Activated CD4-positive, alpha-beta T cell treated with anti-CD3 and anti-CD28 coated beads for 36 hours (primary cell): ENCODE results near the gene GCH1. TPM values are rescaled to one million over a fixed set of nuclear protein-coding genes. Genes with fewer than 3 reads are reported as not detected.
"Not testable (repeated sequence)": the region's sequence is repeated elsewhere in the genome, so short reads cannot be mapped to it uniquely, and the experiment has no call there.

Experiments used
- ATAC-seq: fragments of 200-7000 bp; cut with Tn5 transposase; one replicate; pipeline ENCODE4 v1.10.0; 2021; ENCODE audit warnings: mild to moderate bottlenecking, moderate library complexity
- CTCF ChIA-PET: fragments of 350-600 bp; sonication (Branson Sonifier 250); formaldehyde crosslinking; loops from one replicate; lab custom pipeline; 2021; ENCODE audit warnings: antibody characterized with exemption; lab: Charles Lee
- POLR2A ChIA-PET: fragments of 350-600 bp; sonication (Branson Sonifier 250); formaldehyde crosslinking; loops from one replicate; lab custom pipeline; 2021; ENCODE audit warnings: antibody characterized with exemption, inconsistent platforms; lab: Charles Lee
- DNase-seq: peaks from one replicate; pipeline ENCODE4 v3.0.0-alpha.2; 2020
- H3K27ac Mint-ChIP-seq: one replicate; pipeline ENCODE4 v1.8.0; 2021; ENCODE audit warnings: mixed read lengths
- H3K27me3 Mint-ChIP-seq: one replicate; pipeline ENCODE4 v1.8.0; 2021; ENCODE audit warnings: mixed read lengths
- H3K36me3 Mint-ChIP-seq: one replicate; pipeline ENCODE4 v1.8.0; 2021; ENCODE audit warnings: low read depth, mixed read lengths
- H3K4me1 Mint-ChIP-seq: one replicate; pipeline ENCODE4 v1.8.0; 2021; ENCODE audit warnings: mixed read lengths
- H3K4me3 Mint-ChIP-seq: one replicate; pipeline ENCODE4 v1.8.0; 2021; ENCODE audit warnings: mild to moderate bottlenecking, moderate library complexity, mixed read lengths
- H3K9me3 Mint-ChIP-seq: one replicate; pipeline ENCODE4 v1.8.0; 2021; ENCODE audit warnings: low read depth, mixed read lengths
- intact Hi-C, 2 experiments: fragments of 100-400 bp; cut with DNase I in 1 of 2; cut with micrococcal nuclease in 1 of 2; formaldehyde crosslinking; loops; one replicate each; pipeline versions ENCODE4 v1.14.2 to v1.15.1; 2022 to 2024; cut with DNase I, micrococcal nuclease
- total RNA-seq, 2 experiments: library from RNA; stranded (reverse); gene quantifications; one replicate each; pipeline ENCODE4 v1.2.3, GENCODE V29; 2021

The GCH1 gene
- total RNA-seq, 2 experiments from 2014 or later = 28.1 to 36.4 TPM

- no peaks in the 10 kb centered on the region for H3K36me3 Mint-ChIP-seq
- ChIA-PET CTCF (no interaction called here), POLR2A (no interaction called here)
- DNase-seq (no peak), ATAC-seq (no peak)
- H3K27me3 Mint-ChIP-seq = no peaks in the 10 kb centered on the region
- H3K9me3 Mint-ChIP-seq = no peaks in the 10 kb centered on the region
- no peak overlapping the region for H3K27ac Mint-ChIP-seq
- H3K4me3 Mint-ChIP-seq = no peak overlapping the region
- peaks cover 3% of the 10 kb centered on the region for H3K4me1 Mint-ChIP-seq
- intact Hi-C loops = no loop called here
Observed at GRCh38 chr14:54931101-54931500, 28.5 kb upstream of the GCH1 start.

- no peaks in the 10 kb centered on the region for H3K36me3 Mint-ChIP-seq
- POLR2A ChIA-PET = no interaction called here
- no peaks in the 10 kb centered on the region for H3K9me3 Mint-ChIP-seq
- H3K4me1 Mint-ChIP-seq = peaks cover 3% of the 10 kb centered on the region
- DNase-seq = no peak
- no peak overlapping the region for H3K4me3 Mint-ChIP-seq
- no peaks in the 10 kb centered on the region for H3K27me3 Mint-ChIP-seq
- CTCF ChIA-PET = no interaction called here
- intact Hi-C loops = no loop called here
- no peak for ATAC-seq
- H3K27ac Mint-ChIP-seq = no peak overlapping the region
Observed at GRCh38 chr14:54929556-54929955, 26.9 kb upstream of the GCH1 start.

- Mint-ChIP-seq H3K4me1 (peaks cover 3% of the 10 kb centered on the region), H3K36me3 (no peaks in the 10 kb centered on the region), H3K9me3 (no peaks in the 10 kb centered on the region), H3K4me3 (no peak overlapping the region), H3K27me3 (no peaks in the 10 kb centered on the region), H3K27ac (no peak overlapping the region)
- ChIA-PET CTCF (no interaction called here), POLR2A (no interaction called here)
- DNase-seq (no peak), ATAC-seq (no peak)
- intact Hi-C loops = no loop called here
Observed at GRCh38 chr14:54928216-54928615, 25.6 kb upstream of the GCH1 start.

- Mint-ChIP-seq H3K4me1 (peaks cover 3% of the 10 kb centered on the region), H3K27ac (peak overlapping the region; percentile 42), H3K4me3 (no peak overlapping the region), H3K9me3 (no peaks in the 10 kb centered on the region), H3K36me3 (no peaks in the 10 kb centered on the region), H3K27me3 (no peaks in the 10 kb centered on the region)
- intact Hi-C loops = no loop called here
- DNase-seq (no peak), ATAC-seq (no peak)
- POLR2A ChIA-PET = no interaction called here
- CTCF ChIA-PET = interaction anchor here (1.3 kb wide), 1 partner anchor 9 kb away, joined by 6 read pairs; no protein-coding TSS in a partner anchor
Observed at GRCh38 chr14:54927551-54927950, 24.9 kb upstream of the GCH1 start.

- DNase-seq, POLR2A ChIA-PET, H3K9me3 Mint-ChIP-seq, ATAC-seq, H3K36me3 Mint-ChIP-seq, H3K4me3 Mint-ChIP-seq, H3K27ac Mint-ChIP-seq, H3K27me3 Mint-ChIP-seq, H3K4me1 Mint-ChIP-seq, intact Hi-C loops: not testable (repeated sequence)
- CTCF ChIA-PET = interaction anchor here (0.7 to 1.3 kb wide), 2 partner anchors 8 to 69 kb away, joined by 3 to 6 read pairs; no protein-coding TSS in a partner anchor
Observed at GRCh38 chr14:54926570-54926969, 23.9 kb upstream of the GCH1 start.

- no peak for DNase-seq
- ChIA-PET CTCF (interaction anchor here (1.1 kb wide), 1 partner anchor 424 kb away, joined by 3 read pairs; no protein-coding TSS in a partner anchor), POLR2A (no interaction called here)
- intact Hi-C loops = no loop called here
- Mint-ChIP-seq H3K36me3 (no peaks in the 10 kb centered on the region), H3K4me3 (no peak overlapping the region), H3K4me1 (no peaks in the 10 kb centered on the region), H3K27me3 (no peaks in the 10 kb centered on the region), H3K9me3 (no peaks in the 10 kb centered on the region), H3K27ac (no peak overlapping the region)
- no peak for ATAC-seq
Observed at GRCh38 chr14:54922598-54922997, 20.0 kb upstream of the GCH1 start.

GRCh38 chr14:54920052-54920451 is 17.4 kb upstream of the GCH1 start:
- intact Hi-C loops = no loop called here
- H3K4me3 Mint-ChIP-seq = no peak overlapping the region

GRCh38 chr14:54919330-54919729 is 16.7 kb upstream of the GCH1 start:
- Mint-ChIP-seq H3K36me3 (no peaks in the 10 kb centered on the region), H3K4me3 (no peak overlapping the region), H3K27ac (no peak overlapping the region), H3K27me3 (no peaks in the 10 kb centered on the region), H3K4me1 (no peaks in the 10 kb centered on the region), H3K9me3 (no peaks in the 10 kb centered on the region)
- DNase-seq (no peak), ATAC-seq (no peak)
- ChIA-PET CTCF (interaction anchor here (0.6 to 2.5 kb wide), 4 partner anchors 8 to 261 kb away, joined by 3 to 6 read pairs (median 4); partner anchors contain the start of gene GCH1), POLR2A (no interaction called here)
- intact Hi-C loops = no loop called here

More at GRCh38 chr14:54920052-54920451, 17.4 kb upstream of the GCH1 start:
- Mint-ChIP-seq H3K9me3 (no peaks in the 10 kb centered on the region), H3K27me3 (no peaks in the 10 kb centered on the region), H3K27ac (no peak overlapping the region), H3K36me3 (no peaks in the 10 kb centered on the region), H3K4me1 (no peaks in the 10 kb centered on the region)
- DNase-seq (no peak), ATAC-seq (no peak)
- CTCF ChIA-PET = interaction anchor here (0.5 to 2.5 kb wide), 3 partner anchors 7 to 261 kb away, joined by 3 to 6 read pairs (median 3); no protein-coding TSS in a partner anchor
- POLR2A ChIA-PET = no interaction called here

- DNase-seq (no peak), ATAC-seq (no peak)
- H3K4me1 Mint-ChIP-seq = no peaks in the 10 kb centered on the region
- intact Hi-C loops = no loop called here
- no peaks in the 10 kb centered on the region for H3K9me3 Mint-ChIP-seq
- ChIA-PET POLR2A (no interaction called here), CTCF (interaction anchor here (1.6 to 2.5 kb wide), 2 partner anchors 9 to 16 kb away, joined by 6 read pairs; partner anchors contain the start of gene GCH1)
- no peak overlapping the region for H3K4me3 Mint-ChIP-seq
- H3K36me3 Mint-ChIP-seq = no peaks in the 10 kb centered on the region
- H3K27ac Mint-ChIP-seq = no peak overlapping the region
- H3K27me3 Mint-ChIP-seq = no peaks in the 10 kb centered on the region
Observed at GRCh38 chr14:54918427-54918826, 15.8 kb upstream of the GCH1 start.

GRCh38 chr14:54916101-54916500 is 13.5 kb upstream of the GCH1 start:
- DNase-seq = no peak
- Mint-ChIP-seq H3K9me3 (no peaks in the 10 kb centered on the region), H3K36me3 (no peaks in the 10 kb centered on the region), H3K27me3 (no peaks in the 10 kb centered on the region), H3K27ac (no peak overlapping the region), H3K4me3 (no peak overlapping the region), H3K4me1 (no peaks in the 10 kb centered on the region)
- ATAC-seq = no peak
- ChIA-PET CTCF (interaction anchor here (0.7 kb wide), 1 partner anchor 48 kb away, joined by 3 read pairs; no protein-coding TSS in a partner anchor), POLR2A (no interaction called here)
- intact Hi-C loops = no loop called here

GRCh38 chr14:54909817-54910558 is 7.4 kb upstream of the GCH1 start:
- Mint-ChIP-seq H3K4me1 (peaks cover 12% of the 10 kb centered on the region), H3K27me3 (no peaks in the 10 kb centered on the region), H3K27ac (no peak overlapping the region), H3K36me3 (no peaks in the 10 kb centered on the region), H3K4me3 (no peak overlapping the region), H3K9me3 (no peaks in the 10 kb centered on the region)
- ChIA-PET CTCF (interaction anchor here (1.4 kb wide), 1 partner anchor 11 kb away, joined by 6 read pairs; no protein-coding TSS in a partner anchor), POLR2A (interaction anchor here (0.6 kb wide), 1 partner anchor 12 kb away, joined by 3 read pairs; no protein-coding TSS in a partner anchor)
- no peak for DNase-seq
- no peak for ATAC-seq
- intact Hi-C loops = loop anchor here in 1 of 2 experiments (10.0 kb wide), 1 partner anchor 145 kb away; the partner anchor contains the start of gene MAPK1IP1L
